ENCODE results near the gene BCO2.

BCO2 gene

DNA sequence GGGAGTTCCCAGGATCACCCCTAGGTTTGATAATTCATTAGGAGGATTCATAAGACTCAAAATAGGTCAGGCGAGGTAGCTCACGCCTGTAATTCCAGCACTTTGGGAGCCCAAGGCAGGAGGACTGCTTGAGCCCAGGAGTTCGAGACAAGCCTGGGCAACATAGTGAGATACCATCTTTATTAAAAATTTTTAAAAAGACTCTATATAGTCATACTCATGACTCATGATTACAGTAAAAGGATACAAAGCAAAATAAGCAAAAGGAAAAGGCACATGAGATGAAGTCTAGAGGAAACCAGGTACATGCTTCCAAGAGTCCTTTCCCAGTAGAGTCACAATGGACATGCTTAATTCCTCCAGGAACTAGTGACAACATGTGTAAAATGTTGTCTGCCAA is 37.0 kb downstream of the BCO2 start:
- in situ Hi-C loops (cut with HindIII; ENCODE audit: low sequenced_read_pairs): no loop called here
- no peak overlapping the region for H3K4me3 ChIP-seq (ENCODE audit: low read depth, low read length)
- DNase-seq (ENCODE audit: low read depth, low spot score): no peak
- TF ChIP-seq, protein P1, sequence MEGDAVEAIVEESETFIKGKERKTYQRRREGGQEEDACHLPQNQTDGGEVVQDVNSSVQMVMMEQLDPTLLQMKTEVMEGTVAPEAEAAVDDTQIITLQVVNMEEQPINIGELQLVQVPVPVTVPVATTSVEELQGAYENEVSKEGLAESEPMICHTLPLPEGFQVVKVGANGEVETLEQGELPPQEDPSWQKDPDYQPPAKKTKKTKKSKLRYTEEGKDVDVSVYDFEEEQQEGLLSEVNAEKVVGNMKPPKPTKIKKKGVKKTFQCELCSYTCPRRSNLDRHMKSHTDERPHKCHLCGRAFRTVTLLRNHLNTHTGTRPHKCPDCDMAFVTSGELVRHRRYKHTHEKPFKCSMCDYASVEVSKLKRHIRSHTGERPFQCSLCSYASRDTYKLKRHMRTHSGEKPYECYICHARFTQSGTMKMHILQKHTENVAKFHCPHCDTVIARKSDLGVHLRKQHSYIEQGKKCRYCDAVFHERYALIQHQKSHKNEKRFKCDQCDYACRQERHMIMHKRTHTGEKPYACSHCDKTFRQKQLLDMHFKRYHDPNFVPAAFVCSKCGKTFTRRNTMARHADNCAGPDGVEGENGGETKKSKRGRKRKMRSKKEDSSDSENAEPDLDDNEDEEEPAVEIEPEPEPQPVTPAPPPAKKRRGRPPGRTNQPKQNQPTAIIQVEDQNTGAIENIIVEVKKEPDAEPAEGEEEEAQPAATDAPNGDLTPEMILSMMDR (IDR thresholded peaks at IDR 0.05; ENCODE audit: low read depth, low read length): no peak

DNA sequence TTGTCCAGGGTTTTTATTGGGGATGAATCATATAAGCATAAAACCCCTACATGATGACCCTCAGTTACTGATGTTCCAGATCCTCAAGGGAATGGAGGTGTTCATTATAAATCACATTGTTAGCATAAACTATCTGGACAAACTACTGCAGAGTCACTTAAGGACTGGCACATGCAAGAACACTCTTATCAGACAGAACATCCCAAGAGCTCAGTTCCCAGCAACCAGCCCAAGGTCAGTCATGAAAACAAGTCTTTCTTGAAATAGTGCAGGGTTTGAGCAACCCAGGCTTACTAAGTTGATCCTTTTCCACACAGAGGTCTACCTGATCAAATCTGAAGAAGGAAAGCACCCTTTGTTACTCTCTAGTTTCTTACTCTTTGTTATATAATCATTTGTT is 37.4 kb downstream of the BCO2 start:
- H3K4me3 ChIP-seq (ENCODE audit: low read depth, low read length): no peak overlapping the region
- TF ChIP-seq, protein P1 (IDR thresholded peaks at IDR 0.05; ENCODE audit: low read depth, low read length): no peak
- in situ Hi-C loops (cut with HindIII; ENCODE audit: low sequenced_read_pairs): no loop called here
- DNase-seq (ENCODE audit: low read depth, low spot score): no peak

DNA sequence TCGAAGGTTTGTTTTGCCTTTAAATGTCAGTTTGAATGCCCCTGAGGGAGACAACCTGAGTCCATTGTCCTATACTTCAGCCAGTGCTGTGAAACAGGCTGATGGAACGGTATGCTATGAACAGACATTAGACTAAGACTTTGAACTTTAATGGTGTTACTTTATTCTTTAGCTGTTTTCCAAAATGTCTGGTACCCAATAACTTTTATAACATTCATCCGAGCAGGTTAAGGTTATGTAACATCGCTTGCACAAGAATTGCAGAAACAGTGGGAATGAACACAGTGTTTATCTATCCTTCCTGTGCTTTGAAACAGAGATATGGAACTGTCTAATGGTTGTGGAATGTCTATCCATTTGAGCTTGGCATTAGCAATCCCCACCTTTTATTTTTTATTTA is 38.4 kb downstream of the BCO2 start:
- TF ChIP-seq, protein P1 (IDR thresholded peaks at IDR 0.05; ENCODE audit: low read depth, low read length): no peak
- no peak for DNase-seq (ENCODE audit: low read depth, low spot score)
- in situ Hi-C loops (cut with HindIII; ENCODE audit: low sequenced_read_pairs): no loop called here
- no peak overlapping the region for H3K4me3 ChIP-seq (ENCODE audit: low read depth, low read length)

DNA sequence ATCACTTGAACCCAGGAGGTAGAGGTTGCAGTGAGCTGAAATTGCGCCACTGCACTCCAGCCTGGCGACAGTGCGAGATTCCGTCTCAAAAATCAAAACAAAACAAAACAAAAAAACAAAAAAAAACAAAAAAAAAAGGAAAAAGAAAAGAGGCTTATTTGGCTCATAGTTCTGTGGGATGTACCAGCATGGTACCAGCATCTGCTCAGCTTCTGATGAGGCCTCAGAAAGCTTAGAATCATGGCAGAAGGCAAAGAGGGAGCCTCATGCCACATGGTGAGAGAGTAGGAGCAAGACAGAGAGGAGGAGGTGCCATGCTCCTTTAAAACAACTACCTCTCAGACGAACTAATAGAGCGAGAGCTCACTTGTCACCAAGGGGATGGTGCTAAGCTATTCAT is 40.3 kb downstream of the BCO2 start:
- no peak for DNase-seq (ENCODE audit: low read depth, low spot score)
- TF ChIP-seq, protein P1 (IDR thresholded peaks at IDR 0.05; ENCODE audit: low read depth, low read length): no peak
- in situ Hi-C loops (cut with HindIII; ENCODE audit: low sequenced_read_pairs): no loop called here
- H3K4me3 ChIP-seq (ENCODE audit: low read depth, low read length): no peak overlapping the region

DNA sequence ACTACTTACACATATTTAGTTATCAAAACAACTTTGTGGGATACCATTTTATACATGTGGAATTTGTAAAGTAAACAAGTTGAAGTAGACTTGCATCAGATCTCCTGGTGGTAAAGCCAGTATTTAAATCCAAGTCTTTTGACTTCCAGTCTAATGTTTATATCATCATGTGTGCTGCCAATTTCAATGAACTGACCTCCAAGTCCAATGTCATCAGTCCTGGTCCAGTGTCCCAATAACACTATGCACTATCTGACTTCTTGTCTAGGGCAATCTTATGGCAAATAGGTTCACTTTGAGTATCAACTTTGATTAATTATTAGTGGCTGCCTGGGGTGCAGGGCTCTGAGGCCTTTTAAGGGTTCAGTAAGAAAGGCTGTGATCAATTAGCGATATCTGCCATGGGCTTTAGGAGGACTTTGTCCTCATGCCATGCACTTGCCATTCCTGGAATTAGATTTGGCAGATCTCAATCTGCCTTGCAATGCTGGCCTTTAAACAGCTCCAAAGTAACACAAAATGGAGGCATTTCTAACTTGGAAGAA is 41.3 kb downstream of the BCO2 start:
- TF ChIP-seq, protein P1 (IDR thresholded peaks at IDR 0.05; ENCODE audit: low read depth, low read length): no peak
- no peak overlapping the region for H3K4me3 ChIP-seq (ENCODE audit: low read depth, low read length)
- peak; percentile 42 for DNase-seq (ENCODE audit: low read depth, low spot score)
- in situ Hi-C loops (cut with HindIII; ENCODE audit: low sequenced_read_pairs): no loop called here

DNA sequence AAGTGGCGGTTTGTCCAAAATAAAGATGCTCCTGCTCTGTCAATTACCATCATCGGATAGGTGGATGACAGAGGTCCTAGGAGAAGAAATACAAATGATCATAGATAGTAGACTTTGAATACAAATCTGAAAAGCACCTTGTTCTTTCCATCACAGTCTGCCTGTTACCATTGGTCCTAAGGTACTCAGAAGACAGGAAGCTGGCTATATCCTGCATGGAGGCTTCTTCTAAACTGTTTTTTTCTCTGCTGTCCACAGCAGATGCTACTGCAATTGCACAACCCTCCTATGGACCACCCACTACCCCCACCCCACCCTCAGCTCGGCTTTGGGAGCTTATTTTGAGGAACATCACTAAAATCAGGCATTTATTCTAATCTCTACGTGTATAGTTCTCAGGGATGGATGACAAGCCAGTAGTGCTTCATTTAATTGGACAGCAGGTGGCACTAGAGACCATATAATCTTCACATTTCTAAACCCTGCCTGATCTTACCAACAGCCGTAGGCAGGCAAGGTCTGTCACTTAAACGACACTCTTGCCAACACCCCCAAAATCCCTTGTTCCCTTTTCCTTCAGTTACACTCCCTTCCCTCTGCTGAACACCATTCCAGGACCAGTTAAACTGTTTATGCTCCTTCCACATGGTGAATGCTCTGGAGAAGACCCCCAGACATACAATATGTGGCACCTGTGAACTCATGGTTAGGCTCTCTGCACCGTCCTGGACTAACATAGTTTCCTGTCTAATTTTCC is 44.3 kb downstream of the BCO2 start:
- no peak overlapping the region for H3K4me3 ChIP-seq (ENCODE audit: low read depth, low read length)
- TF ChIP-seq, protein P1 (IDR thresholded peaks at IDR 0.05; ENCODE audit: low read depth, low read length): peak; percentile 68
- peak; percentile 79 for DNase-seq (ENCODE audit: low read depth, low spot score)
- in situ Hi-C loops (cut with HindIII; ENCODE audit: low sequenced_read_pairs): no loop called here
